ENCODE data around the gene ZNF678. TPM values are rescaled to one million over a fixed set of nuclear protein-coding genes. Genes with fewer than 3 reads are reported as not detected.

The ZNF678 gene
- total and polyA plus RNA-seq, 8 donors = 1.6 to 8.0 (median 6.0) TPM

- no peaks in the 10 kb centered on the region for H3K4me1 ChIP-seq
- intact Hi-C loops (cut with DNase I) = loop anchor here in 1 of 3 donors (10.0 kb wide), 1 partner anchor 60 kb away; no protein-coding TSS in a partner anchor
- no peak for FAIRE-seq
- no peaks in the 10 kb centered on the region for H3K27me3 ChIP-seq
- no peak for ATAC-seq
- peaks cover 0 to 13% (median 8%) of the 10 kb centered on the region in 3 donors for H3K36me3 ChIP-seq
- no peak for DNase-seq
- 95 to 97% methylated on average over 6 of the region's 6 CpGs for WGBS, 2 donors
- peaks cover 0 to 36% (median 16%) of the 10 kb centered on the region in 4 donors for H3K9me3 ChIP-seq
- TF ChIP-seq CTCF (IDR thresholded peaks at IDR 0.05) = no peak
- no peak overlapping the region for H3K4me3 ChIP-seq
- H3K27ac ChIP-seq = no peak overlapping the region
These were observed 91.7 kb downstream of the ZNF678 start for GRCh38 chr1:227654858-227655752.

GRCh38 chr1:227661495-227661894 is 98.1 kb downstream of the ZNF678 start:
- Histone ChIP-seq H3K27me3 (no peaks in the 10 kb centered on the region), H3K4me3 (no peak overlapping the region), H3K27ac (no peak overlapping the region), H3K4me1 (no peaks in the 10 kb centered on the region), H3K9me3 (peaks cover 0 to 19% (median 8%) of the 10 kb centered on the region in 4 donors), H3K36me3 (no peaks in the 10 kb centered on the region)
- no peak for DNase-seq
- no peak for FAIRE-seq
- no peak for ATAC-seq
- intact Hi-C loops (cut with DNase I) = no loop called here
- no peak for TF ChIP-seq CTCF (IDR thresholded peaks at IDR 0.05)

GRCh38 chr1:227662933-227663332 is 99.6 kb downstream of the ZNF678 start:
- Histone ChIP-seq H3K27me3 (no peaks in the 10 kb centered on the region), H3K27ac (no peak overlapping the region), H3K4me1 (no peaks in the 10 kb centered on the region), H3K9me3 (peaks cover 0 to 15% (median 8%) of the 10 kb centered on the region in 4 donors), H3K36me3 (no peaks in the 10 kb centered on the region), H3K4me3 (no peak overlapping the region)
- ATAC-seq (no peak), FAIRE-seq (no peak), DNase-seq (no peak)
- intact Hi-C loops (cut with DNase I) = no loop called here
- 79 to 100% methylated on average over 2 of the region's 2 CpGs for WGBS, 2 donors
- no peak for TF ChIP-seq CTCF (IDR thresholded peaks at IDR 0.05)

GRCh38 chr1:227666286-227666685 is 102.9 kb downstream of the ZNF678 start:
- H3K27me3 ChIP-seq = no peaks in the 10 kb centered on the region
- H3K27ac ChIP-seq = no peak overlapping the region
- no peaks in the 10 kb centered on the region for H3K4me1 ChIP-seq
- no peak for TF ChIP-seq CTCF (IDR thresholded peaks at IDR 0.05)
- no peak overlapping the region for H3K4me3 ChIP-seq
- ATAC-seq = no peak
- no peak for FAIRE-seq
- 88 to 95% methylated on average over 2 of the region's 2 CpGs for WGBS, 2 donors
- no peak for DNase-seq
- intact Hi-C loops (cut with DNase I) = no loop called here
- no peaks in the 10 kb centered on the region for H3K36me3 ChIP-seq
- H3K9me3 ChIP-seq = peaks cover 0 to 9% (median 5%) of the 10 kb centered on the region in 4 donors

- intact Hi-C loops (cut with DNase I) = no loop called here
These were observed 110.1 kb downstream of the ZNF678 start for GRCh38 chr1:227673441-227673840.

More at GRCh38 chr1:227673441-227673840, 110.1 kb downstream of the ZNF678 start:
- Histone ChIP-seq H3K4me3 (no peak overlapping the region), H3K4me1 (no peaks in the 10 kb centered on the region), H3K36me3 (no peaks in the 10 kb centered on the region), H3K9me3 (no peaks in the 10 kb centered on the region), H3K27ac (no peak overlapping the region), H3K27me3 (no peaks in the 10 kb centered on the region)
- FAIRE-seq = no peak
- WGBS, 2 donors = 96% methylated on average over 1 of the region's 1 CpG
- DNase-seq = no peak
- ATAC-seq = no peak
- no peak for TF ChIP-seq CTCF (IDR thresholded peaks at IDR 0.05)
